Tibial artery (tissue), 4 donors: Measurements from ENCODE around the gene SLC9A8.

Source experiments
- DNase-seq, 2 donors: peaks; one replicate each; pipeline ENCODE4 v3.0.0-alpha.2; 2019
- H3K27ac ChIP-seq, 2 donors: fragments of 200-600 bp; sonication (generic) in 1 of 2; 1 replicate in 1 of 2; 2 replicates in 1 of 2; pipeline ENCODE4 v1.5.1; 2018 to 2019; ENCODE audit warnings: mild to moderate bottlenecking in 1 of 2
- H3K27me3 ChIP-seq, 2 donors: fragments of 200-600 bp; sonication (generic) in 1 of 2; one replicate each; pipeline versions ENCODE4 v1.5.1 to v1.6.0; 2016 to 2019
- H3K36me3 ChIP-seq, 3 donors: fragments of 200-600 bp; sonication (generic) in 2 of 3; one replicate each; pipeline ENCODE4 v1.5.1; 2016 to 2019; ENCODE audit warnings: mild to moderate bottlenecking in 2 of 3
- H3K4me1 ChIP-seq, 4 donors: fragments of 200-600 bp; sonication (generic) in 2 of 4; 1 replicate in 3 of 4; 2 replicates in 1 of 4; pipeline ENCODE4 v1.5.1; 2016 to 2019
- H3K4me3 ChIP-seq, 2 donors: fragments of 200-600 bp; sonication (generic) in 1 of 2; 1 replicate in 1 of 2; 2 replicates in 1 of 2; pipeline ENCODE4 v1.5.1; 2018 to 2019; ENCODE audit warnings: mild to moderate bottlenecking in 2 of 2
- H3K9me3 ChIP-seq, 3 donors: fragments of 200-600 bp; sonication (generic) in 1 of 3; one replicate each; pipeline ENCODE4 v1.5.1; 2016 to 2019
- CTCF ChIP-seq, 2 experiments: fragments of 200-600 bp in 1 of 2; fragments of 450-650 bp in 1 of 2; IDR thresholded peaks; one replicate each; pipeline ENCODE4 v1.5.1; 2017 to 2019; ENCODE audit warnings: antibody characterized with exemption in 2 of 2, mild to moderate bottlenecking in 1 of 2, moderate library complexity in 1 of 2
- intact Hi-C: fragments of 100-400 bp; cut with DNase I; formaldehyde crosslinking; loops from one replicate; pipeline ENCODE4 v1.15.0; 2023; ENCODE audit warnings: low total_unique reads

SLC9A8 gene

GRCh38 chr20:49885558-49886332, 73.1 kb downstream of the SLC9A8 start:
- Histone ChIP-seq H3K9me3 (no peaks in the 10 kb centered on the region), H3K36me3 (peaks cover 10 to 75% (median 32%) of the 10 kb centered on the region in 3 donors), H3K4me3 (no peak overlapping the region), H3K4me1 (peaks cover 0 to 39% (median 27%) of the 10 kb centered on the region in 4 donors), H3K27me3 (no peaks in the 10 kb centered on the region), H3K27ac (peak overlapping the region; percentile 77 to 87)
- no peak for TF ChIP-seq CTCF (IDR thresholded peaks at IDR 0.05)
- intact Hi-C loops = loop anchor here (5.0 to 10.0 kb wide), 3 partner anchors 33 to 351 kb away; no protein-coding TSS in a partner anchor
- DNase-seq = peak in 1 of 2 donors; percentile 35

- no peaks in the 10 kb centered on the region for H3K9me3 ChIP-seq
- H3K36me3 ChIP-seq = peaks cover 10 to 70% (median 32%) of the 10 kb centered on the region in 3 donors
- no peaks in the 10 kb centered on the region for H3K27me3 ChIP-seq
- peaks cover 0 to 35% (median 30%) of the 10 kb centered on the region in 4 donors for H3K4me1 ChIP-seq
- peak overlapping the region; percentile 77 to 87 for H3K27ac ChIP-seq
- intact Hi-C loops = loop anchor here (5.0 to 10.0 kb wide), 3 partner anchors 34 to 352 kb away; no protein-coding TSS in a partner anchor
- H3K4me3 ChIP-seq = no peak overlapping the region
- TF ChIP-seq CTCF (IDR thresholded peaks at IDR 0.05) = no peak
- DNase-seq = peak in 1 of 2 donors; percentile 64
These were observed 74.1 kb downstream of the SLC9A8 start for GRCh38 chr20:49886571-49887213.

GRCh38 chr20:49887251-49888211, 74.9 kb downstream of the SLC9A8 start:
- H3K4me3 ChIP-seq = no peak overlapping the region

GRCh38 chr20:49888212-49889000, 75.8 kb downstream of the SLC9A8 start:
- intact Hi-C loops = loop anchor here (5.0 to 10.0 kb wide), 3 partner anchors 36 to 354 kb away; no protein-coding TSS in a partner anchor
- peak overlapping the region; percentile 77 to 87 for H3K27ac ChIP-seq
- H3K4me1 ChIP-seq = peaks cover 0 to 42% (median 42%) of the 10 kb centered on the region in 4 donors
- peak in 1 of 2 donors; percentile 72 for DNase-seq
- peak; percentile 75 to 85 for TF ChIP-seq CTCF (IDR thresholded peaks at IDR 0.05)
- peaks cover 10 to 53% (median 18%) of the 10 kb centered on the region in 3 donors for H3K36me3 ChIP-seq
- H3K9me3 ChIP-seq = no peaks in the 10 kb centered on the region
- no peaks in the 10 kb centered on the region for H3K27me3 ChIP-seq
- H3K4me3 ChIP-seq = no peak overlapping the region

More at GRCh38 chr20:49887251-49888211, 74.9 kb downstream of the SLC9A8 start:
- peak in 1 of 2 donors; percentile 75 for DNase-seq
- TF ChIP-seq CTCF (IDR thresholded peaks at IDR 0.05) = no peak
- Histone ChIP-seq H3K27me3 (no peaks in the 10 kb centered on the region), H3K27ac (peak overlapping the region; percentile 77 to 87), H3K4me1 (peaks cover 0 to 34% (median 33%) of the 10 kb centered on the region in 4 donors), H3K9me3 (no peaks in the 10 kb centered on the region), H3K36me3 (peaks cover 10 to 62% (median 26%) of the 10 kb centered on the region in 3 donors)
- intact Hi-C loops = loop anchor here (5.0 to 10.0 kb wide), 3 partner anchors 35 to 353 kb away; no protein-coding TSS in a partner anchor
